T-helper 2 cell treated with Interferon-gamma antibody and Interleukin-4, amounts not matched to agents 100 ng/mL and 5 ng/mL, for 36 hours (primary cell): ENCODE measurements around the gene AP2A1. TPM values are rescaled to one million over a fixed set of nuclear protein-coding genes. Genes with fewer than 3 reads are reported as not detected.

Experiments used
- intact Hi-C: fragments of 100-400 bp; cut with micrococcal nuclease; formaldehyde crosslinking; loops from one replicate; pipeline ENCODE4 v1.15.1; 2023
- total RNA-seq: library from RNA; stranded (reverse); gene quantifications from 2 replicates; pipeline ENCODE4 v1.2.3, GENCODE V29; 2022

The AP2A1 gene
- total RNA-seq, 1 donor from 2014 or later, result 70.9 TPM

- intact Hi-C loops, result no loop called here
These were observed 44.5 kb downstream of the AP2A1 start for GRCh38 chr19:49811328-49811727.

DNA sequence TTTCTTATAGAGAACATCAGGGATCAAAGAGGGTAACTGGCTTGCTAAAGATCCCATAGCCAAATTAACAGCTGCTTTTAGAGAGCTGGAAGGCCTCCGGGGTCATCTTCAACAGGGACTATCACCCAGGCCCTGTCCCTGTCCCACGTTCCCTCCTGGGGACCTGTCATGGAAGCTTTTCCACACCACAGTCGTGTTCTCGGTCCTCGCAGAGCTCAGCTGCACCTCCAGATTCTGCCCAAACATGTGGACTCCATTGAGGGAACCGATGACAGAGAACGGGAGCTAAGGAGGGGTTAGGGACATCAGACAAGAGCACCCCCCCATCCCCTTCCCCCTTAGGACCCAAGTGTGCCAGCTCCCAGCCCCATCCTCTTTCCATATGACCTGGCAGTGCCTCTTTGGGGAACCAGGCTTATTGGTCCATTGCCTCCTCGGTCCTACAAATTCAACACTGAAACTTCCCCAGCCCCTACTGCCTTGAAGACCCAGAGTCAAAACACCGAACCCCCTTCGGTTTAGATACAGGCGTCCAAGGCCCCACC lies 45.7 kb downstream of the AP2A1 start:
- intact Hi-C loops, result loop anchor here (2.0 kb wide), 1 partner anchor 728 kb away; the partner anchor contains the start of gene SNRNP70

GRCh38 chr19:49812997-49813861 lies 46.4 kb downstream of the AP2A1 start, which contains the start of gene FUZ:
Gene FUZ (minus strand): TSS chr19:49813292. CDS start chr19:49813106, 186 bp downstream.
- intact Hi-C loops, result loop anchor here (1.0 to 2.0 kb wide), 2 partner anchors 64 to 728 kb away; partner anchors contain the start of genes AKT1S1, SNRNP70 and TBC1D17

- intact Hi-C loops, result no loop called here
These were observed 47.2 kb downstream of the AP2A1 start for GRCh38 chr19:49814010-49814409.

DNA sequence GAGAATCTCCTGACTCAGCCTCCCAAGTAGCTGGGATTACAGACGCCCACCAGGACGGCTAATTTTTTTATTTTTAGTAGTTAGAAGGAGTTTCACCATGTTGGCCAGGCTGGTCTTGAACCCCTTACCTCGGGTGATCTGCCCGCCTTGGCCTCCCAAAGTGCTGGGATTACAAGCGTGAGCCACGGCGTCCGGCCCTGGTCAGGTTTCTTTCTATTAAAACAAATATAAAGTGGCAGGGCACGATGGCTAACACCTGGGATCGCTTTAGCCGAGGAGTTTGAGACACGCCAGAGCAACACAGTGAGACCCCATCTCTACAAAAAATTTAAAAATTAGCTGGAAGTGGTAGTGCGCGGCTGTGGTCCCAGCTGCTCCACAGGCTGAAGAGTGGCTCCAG lies 49.8 kb downstream of the AP2A1 start:
- intact Hi-C loops, result no loop called here

DNA sequence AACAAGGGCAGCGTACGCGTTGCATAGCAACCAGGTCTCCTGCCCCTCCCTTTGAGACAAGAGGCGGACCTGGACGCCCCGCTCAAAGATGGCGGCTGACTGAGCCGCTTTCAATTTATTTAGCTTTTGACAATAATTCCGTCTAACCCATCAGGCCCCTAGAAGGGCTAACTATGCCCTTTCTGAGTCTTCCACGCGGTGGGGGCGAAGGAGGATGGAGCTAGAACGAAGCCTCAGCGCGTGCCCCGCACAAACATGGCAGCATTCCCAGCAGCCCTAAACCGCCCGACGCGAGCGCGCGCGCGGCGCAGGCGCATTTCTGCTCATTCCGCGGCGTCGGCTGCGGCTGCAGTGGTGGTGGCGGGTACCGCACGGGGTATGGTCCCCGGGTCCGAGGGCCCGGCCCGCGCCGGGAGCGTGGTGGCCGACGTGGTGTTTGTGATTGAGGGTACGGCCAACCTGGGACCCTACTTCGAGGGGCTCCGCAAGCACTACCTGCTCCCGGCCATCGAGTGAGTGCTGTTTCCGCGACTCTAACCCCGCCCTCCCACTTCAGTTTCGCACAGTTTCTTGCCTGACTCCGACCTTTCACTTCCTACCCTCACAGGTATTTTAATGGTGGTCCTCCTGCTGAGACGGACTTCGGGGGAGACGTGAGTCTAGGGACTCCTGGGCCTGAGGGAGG lies 51.3 kb downstream of the AP2A1 start, which contains the start of gene MED25:
MED25 (plus strand) TSS at position 326 of the 685 bp plus-strand sequence; CDS start at position 379, 53 bp downstream.
- intact Hi-C loops, result loop anchor here (1.0 to 2.0 kb wide), 3 partner anchors 32 to 322 kb away; partner anchors contain the start of genes PNKP and RPS11

GRCh38 chr19:49818649-49819370 lies 52.0 kb downstream of the AP2A1 start:
- intact Hi-C loops, result loop anchor here (1.0 to 2.0 kb wide), 2 partner anchors 48 to 323 kb away; partner anchors contain the start of genes PNKP and RPS11

GRCh38 chr19:49819452-49820115 lies 52.8 kb downstream of the AP2A1 start:
- intact Hi-C loops, result loop anchor here (2.0 kb wide), 1 partner anchor 47 kb away; the partner anchor contains the start of gene PNKP

DNA sequence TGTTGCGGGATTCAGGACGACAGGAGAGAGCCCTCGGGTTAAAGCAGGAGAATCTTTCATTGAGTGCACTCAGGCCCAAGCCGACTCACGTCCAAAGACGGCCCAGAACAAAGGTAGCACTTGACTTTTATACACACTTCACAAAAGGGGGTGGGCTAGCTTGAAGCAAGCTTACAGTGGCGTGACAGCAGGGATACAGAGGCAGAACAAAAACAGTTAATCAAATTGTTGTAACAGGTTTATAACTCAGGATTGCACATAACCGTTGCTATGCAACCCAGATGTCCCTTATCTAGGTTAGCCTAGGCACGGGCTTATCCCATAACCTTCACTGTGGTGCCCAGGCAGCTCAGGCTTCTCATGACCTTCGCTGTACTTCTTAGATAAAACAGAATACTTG lies 53.3 kb downstream of the AP2A1 start:
- intact Hi-C loops, result no loop called here

GRCh38 chr19:49823472-49823871 lies 56.7 kb downstream of the AP2A1 start:
- intact Hi-C loops, result no loop called here

DNA sequence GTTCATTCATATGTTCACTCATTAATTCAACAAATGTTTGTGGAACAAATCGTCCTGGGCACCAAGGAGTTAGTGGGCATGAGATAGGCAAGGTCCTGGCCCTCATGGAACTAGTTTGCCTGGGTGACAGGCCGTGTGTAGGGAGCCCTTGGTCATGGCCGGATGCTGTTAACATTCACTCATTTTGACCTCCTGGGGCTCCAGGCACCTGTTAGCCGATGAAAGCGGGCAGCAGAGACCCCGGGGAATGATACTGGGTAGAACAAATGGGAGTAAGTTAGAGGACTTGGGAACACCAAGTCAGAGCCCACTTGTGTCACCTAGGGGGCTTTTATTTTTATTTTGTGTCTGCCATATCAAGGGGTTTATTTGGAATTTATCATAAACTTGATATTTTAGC lies 57.9 kb downstream of the AP2A1 start:
- intact Hi-C loops, result no loop called here

DNA sequence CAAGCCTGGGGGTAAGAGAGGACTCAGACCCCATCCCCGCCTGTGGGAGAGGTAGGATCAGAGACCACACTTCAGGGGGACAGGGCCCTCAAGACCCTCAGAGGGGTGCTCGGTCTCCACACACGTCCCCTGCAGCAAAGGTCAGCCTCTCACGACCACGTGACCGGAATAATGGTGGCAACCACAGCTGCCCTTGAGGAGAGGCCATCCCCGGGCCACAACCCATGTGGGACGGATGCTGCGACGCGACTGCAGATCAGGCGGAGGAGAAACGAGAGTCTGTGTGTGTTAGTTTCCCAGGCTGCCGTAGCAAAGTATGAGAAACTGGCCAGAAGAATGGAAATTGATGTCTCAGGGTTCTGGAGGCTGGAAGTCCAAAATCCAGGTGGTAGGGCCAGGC lies 60.2 kb downstream of the AP2A1 start:
- intact Hi-C loops, result no loop called here

- intact Hi-C loops, result no loop called here
These were observed 62.4 kb downstream of the AP2A1 start for GRCh38 chr19:49829200-49829599.

- intact Hi-C loops, result no loop called here
These were observed 62.9 kb downstream of the AP2A1 start for GRCh38 chr19:49829721-49830120.

GRCh38 chr19:49830766-49831165 lies 64.0 kb downstream of the AP2A1 start:
- intact Hi-C loops, result no loop called here

- intact Hi-C loops, result no loop called here
These were observed 64.8 kb downstream of the AP2A1 start for GRCh38 chr19:49831592-49831991.

DNA sequence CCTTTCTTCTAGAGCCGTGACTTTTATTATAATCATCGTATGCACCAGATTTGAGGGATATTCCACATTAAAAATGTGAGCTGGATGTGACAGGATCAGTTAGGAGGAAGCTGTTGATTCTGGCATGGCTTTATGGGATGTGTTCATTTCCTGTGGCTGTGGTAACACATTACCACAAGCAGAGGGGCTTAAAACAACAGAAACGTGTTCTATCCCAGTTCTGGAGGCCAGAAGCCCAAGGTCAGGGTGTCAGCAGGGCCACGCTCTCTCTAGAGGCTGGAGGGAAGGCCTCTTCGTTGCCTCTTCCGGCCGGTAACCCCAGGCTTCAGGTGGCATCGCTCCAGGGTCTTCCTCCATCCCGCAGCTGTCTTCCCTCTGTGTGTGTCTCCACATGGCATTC lies 65.8 kb downstream of the AP2A1 start:
- intact Hi-C loops, result no loop called here

- intact Hi-C loops, result no loop called here
These were observed 66.8 kb downstream of the AP2A1 start for GRCh38 chr19:49833599-49833998.

- intact Hi-C loops, result no loop called here
These were observed 68.8 kb downstream of the AP2A1 start for GRCh38 chr19:49835562-49835961.
